GM21367 (cell line): ENCODE measurements around the gene ZCCHC4.
"Not testable (repeated sequence)": the region's sequence is repeated elsewhere in the genome, so short reads cannot be mapped to it uniquely, and the experiment has no call there.

Experiments
- ATAC-seq: cut with Tn5 transposase; IDR thresholded peaks from one replicate; pipeline ENCODE4 v1.9.1; 2021; ENCODE audit not compliant: unreplicated experiment

ZCCHC4 gene

DNA sequence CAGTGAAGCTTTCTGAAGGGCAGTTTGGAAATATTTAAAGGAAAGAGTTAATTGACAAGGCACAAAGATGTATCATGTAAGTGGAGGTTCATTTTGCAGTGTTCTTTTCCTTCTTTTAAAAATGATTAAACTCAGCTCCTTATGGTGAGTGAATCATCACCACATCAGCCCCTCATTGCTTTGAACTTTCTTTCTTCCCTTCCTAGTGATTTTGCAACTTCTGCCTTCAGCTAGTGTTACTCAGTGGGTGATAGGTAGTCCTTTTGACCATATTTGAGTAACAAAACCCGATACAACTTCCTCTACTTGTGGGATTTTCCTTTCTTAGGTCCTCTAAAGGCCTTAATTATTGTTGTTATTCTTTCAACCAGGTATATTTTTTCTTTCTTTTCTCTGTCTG, 8.2 kb downstream of the ZCCHC4 start:
- ATAC-seq, result no peak

DNA sequence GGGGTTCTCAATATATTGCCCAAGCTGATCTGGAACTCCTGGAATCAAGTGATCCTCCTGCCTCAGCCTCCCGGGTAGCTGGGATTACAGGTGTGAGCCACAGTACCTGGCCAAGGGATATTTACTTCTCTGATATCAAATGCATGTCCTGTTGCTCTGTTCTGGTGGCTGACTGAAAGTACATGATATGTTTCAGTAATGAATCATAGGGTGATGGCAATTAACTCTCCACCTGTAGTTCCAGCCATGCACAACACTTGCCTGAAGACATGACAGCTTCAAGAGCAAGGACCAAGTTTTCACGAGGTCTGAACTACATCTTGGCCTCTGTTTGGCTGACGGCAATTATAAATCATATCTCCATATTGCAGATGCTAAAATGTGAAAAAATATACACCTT, 9.1 kb downstream of the ZCCHC4 start:
- no peak for ATAC-seq

DNA sequence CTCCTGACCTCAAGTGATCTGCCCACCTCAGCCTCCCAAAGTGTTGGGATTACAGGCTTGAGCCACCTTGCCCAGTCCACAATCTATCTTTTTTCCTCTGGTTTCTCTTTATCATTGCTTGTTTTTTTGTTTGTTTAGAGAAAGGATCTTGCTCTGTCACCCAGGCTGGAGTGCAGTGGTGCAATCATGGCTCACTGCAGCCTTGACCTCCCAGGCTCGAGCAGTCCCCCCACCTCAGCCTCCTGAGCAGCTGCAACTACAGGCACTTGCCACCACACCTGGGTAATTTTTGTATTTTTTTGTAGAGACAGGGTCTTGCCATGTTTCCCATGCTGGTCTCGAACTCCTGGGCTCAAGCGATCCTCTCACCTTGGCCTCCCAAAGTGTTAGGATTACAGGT, 15.9 kb downstream of the ZCCHC4 start:
- not testable (repeated sequence) for ATAC-seq

DNA sequence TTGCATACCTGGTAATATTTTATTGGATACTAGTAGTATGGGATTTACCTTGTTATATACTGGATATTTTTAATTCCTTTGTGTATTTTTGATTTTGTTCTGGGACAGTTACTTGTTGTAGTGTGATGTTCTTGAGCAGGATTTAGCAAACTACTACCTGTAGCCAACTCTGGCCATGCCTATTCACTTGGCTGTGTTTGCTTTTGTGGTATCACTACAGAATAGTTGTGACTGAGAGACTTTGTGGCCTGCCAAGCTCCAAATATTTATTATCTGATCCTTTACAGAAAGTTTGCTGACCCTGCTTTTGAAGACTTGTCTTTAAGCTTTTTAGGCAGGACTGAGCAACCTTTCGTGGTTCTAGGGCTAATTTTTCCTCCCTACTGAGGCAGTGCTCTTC, 17.8 kb downstream of the ZCCHC4 start:
- ATAC-seq, result no peak

DNA sequence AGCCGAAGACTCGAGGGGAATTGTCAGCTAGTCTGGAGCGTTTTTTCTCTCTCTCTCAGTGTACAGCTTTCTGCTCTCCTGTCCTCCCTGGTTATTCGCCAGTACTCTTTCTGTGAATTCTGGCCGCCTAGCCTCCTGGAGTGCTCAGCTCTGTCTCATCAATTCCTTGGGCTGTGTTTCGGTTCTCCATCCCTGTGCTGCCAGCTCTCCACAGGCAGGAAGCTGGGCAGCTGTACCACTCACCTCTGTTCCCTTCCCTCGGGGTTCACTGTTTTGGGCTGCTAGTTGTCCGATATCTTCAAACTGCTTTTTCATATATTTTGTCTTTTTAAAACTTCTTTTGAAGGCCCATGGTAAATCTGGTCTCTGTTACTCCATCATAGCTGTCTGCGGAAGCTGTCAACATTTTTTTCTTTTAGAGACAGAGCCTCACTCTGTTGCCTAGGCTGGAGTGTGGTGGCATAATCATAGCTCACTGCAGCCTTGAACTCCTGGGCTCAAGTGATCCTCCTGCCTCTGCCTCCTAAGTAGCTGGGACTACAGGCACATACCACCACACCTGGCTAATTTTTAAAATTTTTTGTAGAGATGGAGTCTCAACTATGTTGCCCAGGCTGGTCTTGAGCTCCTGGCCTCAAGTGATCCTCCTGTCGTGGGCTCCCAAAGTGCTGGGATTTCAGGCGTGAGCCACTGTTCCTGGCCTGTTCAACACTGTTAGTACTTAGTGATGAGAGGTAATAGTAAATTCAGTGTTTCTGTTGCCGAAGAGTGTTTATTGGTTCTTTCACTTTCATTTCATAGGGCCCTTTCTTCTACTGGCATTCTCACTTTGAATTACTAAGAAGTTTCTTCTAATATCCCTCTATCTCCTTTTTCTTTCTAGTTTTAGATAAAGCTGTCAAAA, 18.6 kb downstream of the ZCCHC4 start:
- peak; percentile 87 for ATAC-seq

DNA sequence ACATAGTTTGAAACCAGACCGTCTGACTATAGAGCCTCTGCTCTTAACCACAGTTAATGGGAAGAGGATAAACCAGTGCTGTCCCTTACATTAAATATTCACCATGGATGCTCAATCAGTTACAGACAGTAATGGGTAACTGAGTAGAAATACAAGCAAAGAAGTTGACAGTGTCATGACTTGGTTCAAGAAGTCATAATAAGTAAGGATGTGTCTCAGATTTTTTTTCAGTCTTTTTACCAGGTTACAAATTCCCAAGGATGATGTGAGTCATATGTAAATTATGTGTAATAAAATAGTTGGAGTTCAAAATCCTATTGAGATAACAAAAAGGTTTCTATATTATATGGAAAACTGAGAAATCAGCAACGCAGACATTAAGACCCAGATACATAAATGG, 31.1 kb downstream of the ZCCHC4 start:
- no peak for ATAC-seq

DNA sequence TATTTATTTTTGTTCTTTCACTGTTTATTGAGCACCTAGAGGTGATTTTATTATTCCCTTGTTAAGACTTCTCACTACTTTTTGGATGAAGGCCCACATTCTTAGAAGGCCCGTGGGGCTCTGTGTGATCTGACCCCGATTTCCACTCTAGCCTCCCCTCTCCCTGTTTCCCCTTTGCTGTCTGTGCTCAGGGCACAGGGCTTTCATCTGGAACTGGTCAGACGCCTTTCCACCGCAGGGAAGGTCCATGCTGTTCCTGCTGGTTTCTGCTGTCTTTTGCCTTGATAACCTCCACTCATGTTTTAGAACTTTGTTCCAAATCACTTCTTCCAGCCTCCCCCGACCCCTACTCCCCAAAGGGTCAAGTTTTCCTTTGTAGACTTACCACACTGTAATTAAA, 33.2 kb downstream of the ZCCHC4 start:
- no peak for ATAC-seq

DNA sequence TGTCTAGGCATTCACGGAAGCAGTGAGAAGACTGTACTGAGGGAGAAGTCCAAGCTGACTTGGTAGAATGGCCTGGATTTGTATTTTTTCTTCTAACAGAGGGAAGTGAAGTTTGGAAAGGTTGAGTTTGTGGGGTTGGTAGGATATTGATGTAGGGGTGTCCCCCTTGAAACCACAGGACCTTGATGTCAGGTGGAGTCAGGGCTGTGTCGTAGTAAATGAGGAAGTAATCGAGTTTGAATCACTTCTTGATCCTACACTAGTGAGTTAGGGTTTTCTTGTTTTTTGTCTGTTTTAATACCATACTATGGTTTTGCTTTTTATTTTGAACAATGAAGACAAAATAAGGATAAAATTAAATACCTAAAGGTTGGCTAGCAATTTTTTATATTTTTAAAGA, 34.3 kb downstream of the ZCCHC4 start:
- peak; percentile 49 for ATAC-seq

DNA sequence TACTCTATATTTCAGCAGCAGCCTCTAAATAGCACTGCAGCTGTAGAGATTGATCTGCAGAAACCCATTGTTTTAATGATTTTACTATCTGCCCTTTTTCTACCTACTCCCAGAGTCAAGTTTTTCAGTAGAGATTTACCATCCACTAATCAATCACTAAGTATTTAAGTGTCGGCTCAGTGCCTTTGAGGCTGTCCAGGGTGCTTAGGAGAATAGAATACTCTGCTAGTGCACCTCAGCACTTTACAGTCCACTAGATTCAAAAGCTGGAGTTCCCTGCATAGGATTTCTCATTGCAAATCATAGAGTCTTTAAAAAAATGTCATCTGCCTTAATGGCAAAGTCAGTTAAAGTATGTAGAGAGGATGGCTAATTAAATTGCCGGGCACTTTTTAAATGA, 34.9 kb downstream of the ZCCHC4 start:
- ATAC-seq, result no peak

DNA sequence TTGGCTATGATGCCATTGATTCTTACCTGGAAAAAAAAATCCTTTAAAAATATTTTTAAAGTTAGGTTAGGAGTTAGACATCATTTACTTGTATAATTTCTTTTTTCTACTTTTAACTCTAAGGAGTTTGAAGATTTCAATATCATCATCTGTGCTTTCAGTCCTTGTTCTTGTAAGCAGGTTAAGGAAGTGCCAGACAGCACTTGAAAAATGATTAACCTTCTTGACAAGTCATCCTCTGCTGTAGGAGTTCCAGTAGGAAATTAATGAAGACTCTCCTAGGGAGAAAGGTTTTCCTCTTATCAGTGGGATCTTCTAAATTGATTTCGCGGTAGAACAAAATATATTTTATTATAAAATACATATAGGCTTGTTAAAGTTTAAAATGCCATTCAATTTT, 35.4 kb downstream of the ZCCHC4 start:
- no peak for ATAC-seq

DNA sequence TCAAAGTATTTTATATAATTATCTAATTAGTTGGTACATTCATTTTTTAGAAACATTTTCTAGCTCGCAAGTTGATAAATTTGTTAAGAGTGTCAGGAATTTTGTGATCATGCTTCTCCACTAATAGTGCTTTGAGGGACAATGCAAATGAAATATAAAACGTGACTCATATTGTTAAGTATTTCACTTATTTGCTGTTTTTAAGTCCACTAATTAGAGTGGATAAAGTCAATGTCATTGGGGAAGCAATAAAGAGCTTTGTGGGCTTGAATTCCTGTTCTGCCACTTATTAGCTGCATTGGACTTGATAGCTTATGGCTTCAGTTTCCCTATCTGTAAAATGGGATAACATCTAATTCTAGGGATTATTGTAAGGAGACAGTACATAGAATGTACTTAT, 38.0 kb downstream of the ZCCHC4 start:
- no peak for ATAC-seq

DNA sequence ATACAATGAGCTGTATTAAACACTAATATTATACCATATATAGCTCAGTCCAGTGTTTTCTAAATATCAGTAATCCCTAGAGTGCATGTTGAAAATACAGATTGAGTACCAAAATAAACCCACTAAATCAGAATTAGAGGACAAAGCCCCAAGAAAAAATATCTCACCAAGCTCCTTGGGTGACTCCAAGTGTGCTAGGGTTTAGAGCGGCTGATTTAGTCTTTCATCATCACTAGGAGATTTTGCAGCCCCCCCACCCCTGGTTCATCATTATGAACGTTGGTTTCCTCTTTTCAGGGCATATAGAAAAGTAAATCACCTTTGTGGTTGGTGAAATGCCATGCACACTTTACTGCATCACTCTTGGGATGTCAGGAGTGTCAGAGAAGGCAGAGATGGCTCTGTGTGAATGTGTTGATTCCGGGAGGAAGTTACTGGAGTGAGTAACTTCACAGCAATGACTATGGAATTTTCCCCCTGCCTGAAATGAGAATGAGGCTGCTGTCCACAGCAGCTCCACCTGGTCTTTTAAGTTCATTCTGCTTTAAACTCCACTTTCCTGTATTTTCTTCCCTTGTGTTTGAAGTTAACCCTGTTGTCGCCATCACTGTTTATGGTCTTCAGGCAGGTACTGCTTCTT, 39.3 kb downstream of the ZCCHC4 start:
- no peak for ATAC-seq

DNA sequence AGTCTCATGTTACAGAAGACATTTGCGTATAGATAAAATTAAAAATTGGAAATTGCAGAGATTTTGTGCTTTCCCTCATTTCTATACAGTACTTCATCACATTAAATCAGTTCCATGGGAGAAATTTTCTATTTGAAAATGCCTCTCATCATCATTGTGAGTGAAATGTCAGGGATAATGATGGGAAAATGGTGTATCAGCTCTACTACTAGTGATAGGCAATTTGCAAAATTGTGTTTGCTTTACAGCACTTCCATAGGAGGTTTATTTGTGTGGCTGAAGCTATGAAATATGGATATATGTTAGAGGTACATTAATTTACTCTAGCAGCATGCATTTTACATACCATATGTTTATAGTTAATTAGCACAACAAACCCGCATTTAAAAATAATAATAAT, 43.5 kb downstream of the ZCCHC4 start:
- ATAC-seq, result no peak

DNA sequence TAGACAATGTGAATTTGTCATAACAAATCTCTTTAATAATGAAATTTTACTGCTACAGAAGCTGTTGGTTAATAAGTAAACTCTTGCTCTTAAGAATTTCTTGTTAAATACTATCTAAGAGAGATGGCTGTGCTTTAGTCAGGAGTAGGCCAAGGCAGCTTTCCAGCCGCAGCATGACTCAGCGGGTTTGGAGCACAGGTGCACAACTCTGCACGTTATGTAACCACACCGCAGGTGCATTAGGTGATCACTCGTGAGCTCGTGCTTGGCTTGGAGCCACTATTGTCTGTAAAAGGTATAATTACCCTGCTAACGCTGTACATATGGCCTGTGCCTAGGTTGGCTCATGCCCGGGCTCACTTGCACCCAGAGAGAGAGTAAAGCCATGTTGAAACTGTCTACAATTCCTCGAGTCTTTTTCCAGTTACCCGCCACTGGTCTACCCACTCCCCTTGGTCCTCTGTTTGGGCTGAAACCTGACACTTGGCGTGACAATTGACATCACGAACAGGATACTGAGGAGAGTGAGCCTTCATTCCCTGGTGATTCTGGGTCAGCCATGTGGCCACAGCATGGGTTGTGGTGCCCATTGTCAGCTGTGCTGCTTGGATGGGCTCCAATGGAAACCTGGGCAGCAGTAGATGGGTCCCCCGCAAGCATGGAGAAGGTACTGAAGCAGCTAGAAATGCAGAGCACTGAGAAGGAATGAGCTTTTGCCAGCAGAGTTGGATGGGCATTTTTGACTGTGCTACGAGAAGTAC, 46.1 kb downstream of the ZCCHC4 start:
- no peak for ATAC-seq

DNA sequence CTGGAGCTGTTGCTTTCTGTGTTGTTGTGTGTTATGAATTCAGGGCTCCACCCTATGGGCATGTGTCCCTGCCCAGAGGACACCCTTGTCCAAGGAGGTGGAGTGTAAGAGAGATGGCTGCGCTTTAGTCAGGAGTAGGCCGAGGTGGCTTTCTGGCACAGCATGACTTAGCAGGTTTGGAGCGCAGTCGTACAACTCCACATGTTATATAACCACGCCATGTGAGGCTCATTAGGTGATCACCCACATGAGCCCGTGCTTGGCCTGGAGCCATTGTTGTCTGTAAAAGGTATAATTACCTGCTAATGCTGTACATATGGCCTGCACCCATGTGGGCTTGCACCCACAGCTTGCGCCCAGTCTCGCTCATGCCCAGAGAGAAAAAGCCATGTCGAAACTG, 48.7 kb downstream of the ZCCHC4 start:
- no peak for ATAC-seq

DNA sequence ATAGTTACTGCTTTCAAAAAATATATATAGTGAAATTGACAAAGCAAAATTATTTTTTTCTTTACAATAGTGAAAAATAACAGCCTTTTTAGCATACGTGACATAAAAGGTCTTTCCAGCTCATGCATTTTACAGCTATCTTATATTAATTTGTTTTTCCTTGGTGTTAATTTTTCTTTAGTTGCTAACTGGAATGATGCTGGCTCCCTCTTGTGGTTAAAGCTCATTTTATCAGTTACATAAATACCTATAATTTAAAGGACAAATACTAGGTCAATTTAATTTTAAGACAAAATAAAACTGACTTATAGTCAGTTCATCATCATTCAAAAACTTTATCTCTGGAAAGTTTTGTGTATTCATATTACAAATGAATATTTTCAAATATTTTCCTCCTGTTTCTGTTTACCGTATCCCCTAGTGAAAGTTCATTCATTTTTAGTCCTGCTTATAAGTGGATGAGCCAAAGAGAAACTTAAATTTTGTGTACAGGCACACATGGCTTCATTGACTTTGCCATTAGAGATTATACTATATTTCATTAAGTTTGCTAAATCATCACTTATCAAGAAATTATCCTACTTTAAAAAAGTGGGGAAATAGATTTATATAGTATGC, 54.5 kb downstream of the ZCCHC4 start:
- ATAC-seq, result no peak

DNA sequence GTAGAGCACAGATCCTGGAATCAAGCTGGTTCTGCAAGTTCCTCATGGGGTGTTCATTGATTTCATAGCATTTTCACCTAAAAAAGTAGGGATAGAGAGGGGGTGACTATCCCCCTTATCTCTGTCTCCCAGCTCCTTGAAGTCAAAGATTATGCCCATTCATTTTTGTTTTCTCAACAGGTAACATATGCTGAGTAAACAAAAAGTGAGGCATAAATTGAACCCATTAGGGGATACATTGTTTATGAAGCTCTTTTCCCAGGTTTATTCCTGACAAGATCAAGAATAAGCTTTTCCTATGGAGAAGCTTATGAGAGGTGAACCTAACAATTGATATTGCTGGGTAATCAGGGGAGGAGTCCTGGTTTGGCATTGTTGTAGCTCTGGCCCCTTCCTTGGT, 55.3 kb downstream of the ZCCHC4 start:
- ATAC-seq, result no peak

DNA sequence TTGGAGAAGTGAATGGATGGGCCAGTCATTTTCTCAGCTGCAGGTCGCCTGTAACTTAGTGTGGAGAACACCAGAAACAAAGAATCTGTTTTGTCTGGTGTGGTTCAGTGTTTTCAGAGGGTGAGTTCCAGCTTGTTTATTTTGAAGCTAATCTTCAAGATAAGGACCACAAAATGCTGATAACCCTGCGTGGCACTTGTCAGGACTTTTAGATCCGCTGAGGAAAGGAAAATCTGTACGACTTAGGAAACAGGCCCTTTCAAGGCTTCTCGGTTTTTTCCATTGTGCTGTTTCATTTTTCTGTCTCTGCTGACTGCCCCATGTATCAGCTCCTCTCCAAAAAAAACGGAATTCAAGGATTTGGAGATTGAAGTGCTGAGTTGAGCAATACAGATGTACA, 55.7 kb downstream of the ZCCHC4 start:
- ATAC-seq, result no peak

DNA sequence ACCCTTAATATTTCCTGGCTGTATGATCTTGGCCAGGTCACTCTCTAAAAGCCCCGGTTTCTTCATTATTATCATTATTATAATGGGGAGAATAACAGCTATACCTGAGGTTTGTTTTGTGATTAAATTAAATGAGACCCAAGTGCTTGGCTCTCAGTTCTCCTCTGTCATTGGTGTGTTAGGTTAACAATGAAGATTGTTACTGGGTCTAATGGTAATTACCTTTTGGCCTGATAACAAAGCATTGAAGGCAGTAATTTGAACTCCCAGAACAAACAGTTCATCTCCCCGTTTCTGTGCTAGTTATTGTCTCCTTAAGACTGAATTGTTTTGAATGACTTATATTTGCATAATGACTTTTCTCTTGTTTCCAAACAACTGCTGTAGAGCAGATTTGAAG, 57.7 kb downstream of the ZCCHC4 start:
- no peak for ATAC-seq

DNA sequence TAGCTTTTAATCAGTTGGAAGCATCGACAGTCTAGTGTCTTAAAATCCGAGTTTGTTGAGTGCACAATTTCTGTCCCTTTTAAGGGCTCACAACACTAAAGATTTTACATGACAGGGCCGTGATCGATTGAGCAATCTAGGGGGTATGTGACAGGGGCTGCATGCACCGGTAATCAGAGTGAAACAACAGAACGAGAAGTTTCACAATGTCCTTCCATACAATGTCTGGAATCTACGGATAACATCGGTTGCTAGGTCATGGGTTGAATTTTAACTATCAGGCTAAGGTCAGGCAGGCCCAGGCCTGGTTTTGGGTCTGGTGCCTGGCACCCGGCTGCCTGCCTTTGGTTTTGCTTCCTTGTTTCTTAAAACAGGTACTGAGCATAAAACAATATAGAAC, 60.0 kb downstream of the ZCCHC4 start:
- not testable (repeated sequence) for ATAC-seq

DNA sequence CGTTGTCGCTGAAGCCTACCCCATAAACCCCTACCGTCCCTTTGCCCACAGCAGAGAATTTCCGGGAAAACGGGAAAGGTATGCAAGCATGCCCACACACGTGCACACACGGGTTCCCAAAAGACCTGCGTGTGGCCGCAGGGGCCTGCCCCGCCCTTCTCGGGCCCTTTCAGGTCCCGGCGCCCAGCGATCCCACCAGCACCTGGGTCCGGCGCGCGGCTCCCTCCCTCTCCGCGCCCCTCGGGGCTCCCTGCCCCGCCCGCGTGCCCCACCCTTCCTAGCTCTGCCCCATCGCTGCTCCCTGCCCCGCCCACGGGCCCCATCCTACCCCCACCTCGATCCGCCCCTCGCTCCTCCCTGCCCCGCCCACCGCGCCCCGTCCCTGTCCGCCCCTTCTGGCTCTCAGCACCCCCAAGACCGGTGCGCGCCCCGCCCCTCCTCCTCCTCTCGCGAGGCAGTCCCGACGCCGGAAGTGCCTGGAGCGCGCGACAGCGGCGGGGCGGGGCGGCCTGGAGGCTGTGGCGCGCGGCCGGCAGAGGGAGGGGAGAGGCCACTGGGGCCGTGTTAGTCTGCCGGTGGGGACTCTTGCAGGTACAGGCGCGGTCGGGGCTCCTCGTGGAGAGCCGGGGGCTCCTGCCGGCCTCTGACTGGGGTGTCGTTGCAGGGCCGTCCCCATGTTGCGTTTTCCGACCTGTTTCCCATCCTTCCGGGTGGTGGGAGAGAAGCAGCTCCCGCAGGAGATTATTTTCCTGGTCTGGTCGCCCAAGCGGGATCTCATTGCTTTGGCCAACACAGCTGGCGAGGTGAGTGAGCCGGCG, 64.4 kb downstream of the ZCCHC4 start, which contains the start of gene ANAPC4:
TSS of gene ANAPC4 (plus strand) at position 510 of the 818 bp plus-strand sequence. CDS start at position 675, 165 bp downstream.
- ATAC-seq, result peak; percentile 93
